RWPE2 (cell line): ENCODE measurements around the gene INPP5A.

Source experiments
- ATAC-seq: fragments of 200-7000 bp; cut with Tn5 transposase; 3 replicates; pipeline ENCODE4 v1.9.1; 2021; ENCODE audit warnings: low read depth
- DNase-seq: peaks from one replicate; pipeline ENCODE4 v3.0.0-alpha.2; 2020; ENCODE audit warnings: low spot score
- H3K27ac ChIP-seq: fragments of 450-650 bp; 2 replicates; pipeline ENCODE4 v1.5.1; 2017; ENCODE audit warnings: mild to moderate bottlenecking; ENCODE audit not compliant: poor library complexity, severe bottlenecking
- H3K27me3 ChIP-seq: fragments of 250-450 bp; sonication (Bioruptor Pico); 2 replicates; pipeline ENCODE4 v1.5.1; 2021; ENCODE audit warnings: mild to moderate bottlenecking, moderate library complexity; ENCODE audit not compliant: insufficient read depth, poor library complexity, severe bottlenecking
- H3K36me3 ChIP-seq: fragments of 250-450 bp; sonication (Bioruptor Pico); 2 replicates; pipeline ENCODE4 v1.5.1; 2020; ENCODE audit warnings: low read depth, mild to moderate bottlenecking, moderate library complexity
- H3K4me1 ChIP-seq: fragments of 250-450 bp; sonication (Bioruptor Pico); 2 replicates; pipeline ENCODE4 v1.5.1; 2021; ENCODE audit warnings: mild to moderate bottlenecking, moderate library complexity; ENCODE audit not compliant: insufficient read depth, poor library complexity, severe bottlenecking
- H3K4me3 ChIP-seq: fragments of 250-450 bp; sonication (Bioruptor Pico); 2 replicates; pipeline ENCODE4 v1.5.1; 2021; ENCODE audit warnings: mild to moderate bottlenecking, moderate library complexity; ENCODE audit not compliant: severe bottlenecking
- H3K9me3 ChIP-seq: fragments of 250-450 bp; sonication (Bioruptor Pico); 2 replicates; pipeline ENCODE4 v1.5.1; 2021; ENCODE audit warnings: mild to moderate bottlenecking, moderate library complexity; ENCODE audit not compliant: severe bottlenecking
- TF ChIP-seq, protein P1 (sequence below): fragments of 450-650 bp; IDR thresholded peaks from one replicate; pipeline ENCODE4 v1.5.1; 2017; ENCODE audit warnings: mild to moderate bottlenecking, moderate library complexity; ENCODE audit not compliant: poor library complexity, severe bottlenecking

INPP5A gene

DNA sequence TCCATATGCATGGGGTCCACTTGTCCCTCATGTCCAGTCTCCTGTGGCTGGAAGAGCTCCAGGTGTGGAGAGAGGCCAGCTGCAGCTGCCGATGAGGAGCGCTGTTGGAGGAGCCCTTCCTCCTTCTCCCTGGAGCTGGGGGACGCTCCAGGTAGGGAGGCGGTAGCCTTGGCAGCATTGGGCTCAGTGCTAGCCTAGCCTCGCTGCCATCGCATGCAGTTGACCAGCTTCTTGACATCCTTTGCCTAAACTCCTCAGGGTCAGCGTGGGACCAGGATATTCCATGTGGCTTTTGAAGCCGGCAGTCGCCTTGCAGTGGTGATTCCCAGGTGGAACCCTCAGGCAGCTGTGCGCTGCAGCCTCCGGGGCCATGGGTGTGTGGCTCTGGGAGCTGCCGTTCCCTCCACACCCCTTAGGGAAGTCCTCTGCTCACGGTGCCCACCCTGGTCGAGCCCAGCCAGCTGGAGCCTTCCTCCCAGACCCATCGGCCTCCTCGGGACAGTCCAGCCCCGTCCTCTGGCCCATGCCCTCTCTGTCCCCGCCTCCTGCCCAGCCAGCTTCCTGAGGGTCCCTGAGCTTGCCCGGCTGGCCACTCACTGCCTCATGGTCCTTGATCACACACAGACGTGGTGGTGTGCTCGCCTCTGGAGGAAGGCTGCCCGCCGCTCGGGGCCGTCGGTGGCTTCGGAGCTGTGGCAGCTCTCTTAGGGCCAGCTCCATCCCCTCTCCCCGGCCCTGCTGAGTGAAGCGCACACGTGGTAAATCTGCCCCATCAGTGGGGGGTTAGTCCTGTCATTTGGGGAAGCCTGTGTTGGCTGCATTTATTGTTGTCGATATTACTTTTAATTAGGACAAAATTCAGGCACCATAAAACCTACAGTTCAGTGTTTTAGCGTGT is 21.2 kb downstream of the INPP5A start:
- TF ChIP-seq, protein P1, sequence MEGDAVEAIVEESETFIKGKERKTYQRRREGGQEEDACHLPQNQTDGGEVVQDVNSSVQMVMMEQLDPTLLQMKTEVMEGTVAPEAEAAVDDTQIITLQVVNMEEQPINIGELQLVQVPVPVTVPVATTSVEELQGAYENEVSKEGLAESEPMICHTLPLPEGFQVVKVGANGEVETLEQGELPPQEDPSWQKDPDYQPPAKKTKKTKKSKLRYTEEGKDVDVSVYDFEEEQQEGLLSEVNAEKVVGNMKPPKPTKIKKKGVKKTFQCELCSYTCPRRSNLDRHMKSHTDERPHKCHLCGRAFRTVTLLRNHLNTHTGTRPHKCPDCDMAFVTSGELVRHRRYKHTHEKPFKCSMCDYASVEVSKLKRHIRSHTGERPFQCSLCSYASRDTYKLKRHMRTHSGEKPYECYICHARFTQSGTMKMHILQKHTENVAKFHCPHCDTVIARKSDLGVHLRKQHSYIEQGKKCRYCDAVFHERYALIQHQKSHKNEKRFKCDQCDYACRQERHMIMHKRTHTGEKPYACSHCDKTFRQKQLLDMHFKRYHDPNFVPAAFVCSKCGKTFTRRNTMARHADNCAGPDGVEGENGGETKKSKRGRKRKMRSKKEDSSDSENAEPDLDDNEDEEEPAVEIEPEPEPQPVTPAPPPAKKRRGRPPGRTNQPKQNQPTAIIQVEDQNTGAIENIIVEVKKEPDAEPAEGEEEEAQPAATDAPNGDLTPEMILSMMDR: no peak
- H3K27ac ChIP-seq: no peak overlapping the region
- no peaks in the 10 kb centered on the region for H3K4me1 ChIP-seq
- H3K27me3 ChIP-seq: no peaks in the 10 kb centered on the region
- no peak for ATAC-seq
- no peaks in the 10 kb centered on the region for H3K9me3 ChIP-seq
- H3K36me3 ChIP-seq: no peaks in the 10 kb centered on the region
- H3K4me3 ChIP-seq: no peak overlapping the region
- DNase-seq: peak; percentile 57

DNA sequence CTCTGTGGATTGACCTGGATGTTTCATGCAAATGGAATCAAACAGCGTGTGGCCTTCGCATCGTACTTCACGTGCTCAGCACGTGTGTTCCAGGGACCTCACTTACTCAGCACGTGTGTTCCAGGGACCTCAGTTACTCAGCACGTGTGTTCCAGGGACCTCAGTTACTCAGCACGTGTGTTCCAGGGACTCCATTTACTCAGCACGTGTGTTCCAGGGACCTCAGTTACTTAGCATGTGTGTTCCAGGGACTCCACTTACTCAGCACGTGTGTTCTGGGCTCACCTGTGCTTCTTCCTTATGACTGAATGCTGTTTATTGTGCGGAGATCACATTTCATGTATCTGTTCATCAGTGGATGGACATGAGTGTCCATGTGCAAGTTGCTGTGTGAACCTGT is 22.0 kb downstream of the INPP5A start:
- no peaks in the 10 kb centered on the region for H3K4me1 ChIP-seq
- H3K4me3 ChIP-seq: no peak overlapping the region
- TF ChIP-seq, protein P1: no peak
- no peaks in the 10 kb centered on the region for H3K9me3 ChIP-seq
- H3K36me3 ChIP-seq: no peaks in the 10 kb centered on the region
- DNase-seq: no peak
- H3K27me3 ChIP-seq: no peaks in the 10 kb centered on the region
- ATAC-seq: no peak
- H3K27ac ChIP-seq: no peak overlapping the region

DNA sequence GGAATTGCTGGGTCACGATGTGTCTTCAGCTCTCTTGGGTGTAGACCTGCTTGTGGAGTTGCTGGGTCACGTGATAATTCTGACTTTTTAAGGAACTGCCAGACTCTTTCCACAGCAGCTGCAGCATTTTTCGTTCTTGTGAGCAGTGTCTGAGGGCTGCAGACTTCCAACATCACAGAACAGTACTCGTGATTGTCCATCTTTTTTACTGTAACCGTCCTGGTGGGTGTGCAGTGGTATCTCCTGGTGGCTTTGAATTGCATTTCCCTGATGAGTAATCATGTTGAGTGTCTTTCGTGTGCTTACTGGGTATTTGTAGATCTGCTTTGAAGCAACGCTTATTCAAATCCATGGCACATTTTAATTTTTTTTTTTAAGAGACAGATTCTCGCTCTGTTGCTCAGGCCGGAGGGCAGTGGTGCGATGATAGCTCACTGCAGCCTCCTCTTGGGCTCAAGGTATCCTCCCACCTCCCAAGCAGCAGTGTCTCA is 22.7 kb downstream of the INPP5A start:
- TF ChIP-seq, protein P1: no peak
- H3K27me3 ChIP-seq: no peaks in the 10 kb centered on the region
- no peak overlapping the region for H3K4me3 ChIP-seq
- H3K4me1 ChIP-seq: no peaks in the 10 kb centered on the region
- no peaks in the 10 kb centered on the region for H3K36me3 ChIP-seq
- DNase-seq: no peak
- no peaks in the 10 kb centered on the region for H3K9me3 ChIP-seq
- ATAC-seq: no peak
- H3K27ac ChIP-seq: no peak overlapping the region

DNA sequence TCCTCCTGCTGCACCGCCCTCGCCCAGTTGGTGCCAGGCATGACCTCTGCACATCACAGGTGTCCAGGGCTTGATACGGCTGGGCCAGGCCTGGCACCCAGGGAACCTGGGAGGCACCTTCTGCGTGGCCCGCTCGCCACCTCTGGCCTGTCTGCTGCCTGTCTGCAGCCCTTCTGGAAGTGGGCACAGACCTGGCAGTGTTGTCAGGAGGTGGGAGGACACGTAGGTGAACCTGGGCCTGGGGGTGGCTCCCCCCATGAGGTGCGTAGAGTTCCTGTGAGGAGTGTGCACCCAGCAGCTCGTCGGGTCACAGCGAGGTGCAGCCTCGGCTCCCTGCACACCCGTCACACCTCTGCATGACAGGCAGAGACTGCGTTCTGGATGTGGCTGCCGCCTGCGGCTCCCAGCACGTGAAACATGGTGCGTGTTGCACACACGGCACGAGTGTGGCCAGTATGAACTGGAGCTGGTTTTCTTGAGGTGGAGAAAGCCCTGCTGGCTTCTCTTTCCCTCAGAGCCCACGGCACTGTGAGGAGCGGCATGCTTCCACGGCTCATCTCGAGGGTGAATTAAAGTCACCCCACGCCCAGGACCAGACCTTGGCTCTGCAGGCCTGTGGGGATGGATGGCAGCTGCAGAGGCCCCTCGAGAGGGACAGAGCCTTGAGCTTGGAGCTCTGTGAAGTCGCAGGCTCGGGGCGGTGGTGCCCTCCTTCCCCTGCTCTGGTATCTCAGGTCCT is 24.8 kb downstream of the INPP5A start:
- H3K27ac ChIP-seq: no peak overlapping the region
- TF ChIP-seq, protein P1: no peak
- no peaks in the 10 kb centered on the region for H3K27me3 ChIP-seq
- H3K9me3 ChIP-seq: no peaks in the 10 kb centered on the region
- no peak overlapping the region for H3K4me3 ChIP-seq
- H3K36me3 ChIP-seq: no peaks in the 10 kb centered on the region
- H3K4me1 ChIP-seq: no peaks in the 10 kb centered on the region
- DNase-seq (no peak), ATAC-seq (no peak)
